Measurements from ENCODE around the gene PHF13.

The PHF13 gene

GRCh38 chr1:6592865-6593593, 20.5 kb upstream of the PHF13 start:
- Histone ChIP-seq H3K4me3 (replicated peaks; ENCODE audit: low read depth, low read length) (no peak overlapping the region), H3K36me3 (ENCODE audit: control insufficient read depth, insufficient read depth, low read length) (peaks cover 41% of the 10 kb centered on the region), H3K27me3 (replicated peaks; ENCODE audit: control insufficient read depth, insufficient read depth, low read length) (no peaks in the 10 kb centered on the region)
- DNase-seq (ENCODE audit: extremely low read depth, insufficient read length), result no peak
- TF ChIP-seq CTCF (IDR thresholded peaks at IDR 0.05; ENCODE audit: insufficient read depth, low read length, poor library complexity, severe bottlenecking), result no peak

DNA sequence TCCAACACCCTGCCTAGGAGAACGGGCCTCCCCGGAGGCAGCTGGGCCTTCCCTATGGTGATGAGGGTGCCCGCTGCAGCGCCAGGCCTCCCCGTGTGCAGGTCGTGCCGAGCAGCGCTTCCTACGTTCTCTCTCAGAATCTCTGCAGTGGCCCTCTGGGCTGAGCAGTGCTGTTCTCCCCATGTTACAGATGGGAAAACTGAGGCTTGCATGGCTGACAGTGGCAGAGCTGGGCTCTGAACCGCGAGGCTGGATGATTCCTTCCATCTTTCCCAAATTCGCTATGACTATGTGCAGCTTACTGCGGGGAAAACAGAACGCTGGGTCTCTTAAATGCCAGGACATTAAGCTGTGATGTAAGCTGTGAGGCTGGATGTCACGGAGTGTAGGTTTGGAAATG, 19.7 kb upstream of the PHF13 start:
- no peak for TF ChIP-seq CTCF (IDR thresholded peaks at IDR 0.05; ENCODE audit: insufficient read depth, low read length, poor library complexity, severe bottlenecking)
- Histone ChIP-seq H3K36me3 (ENCODE audit: control insufficient read depth, insufficient read depth, low read length) (peaks cover 39% of the 10 kb centered on the region), H3K27me3 (replicated peaks; ENCODE audit: control insufficient read depth, insufficient read depth, low read length) (no peaks in the 10 kb centered on the region), H3K4me3 (replicated peaks; ENCODE audit: low read depth, low read length) (no peak overlapping the region)
- no peak for DNase-seq (ENCODE audit: extremely low read depth, insufficient read length)

DNA sequence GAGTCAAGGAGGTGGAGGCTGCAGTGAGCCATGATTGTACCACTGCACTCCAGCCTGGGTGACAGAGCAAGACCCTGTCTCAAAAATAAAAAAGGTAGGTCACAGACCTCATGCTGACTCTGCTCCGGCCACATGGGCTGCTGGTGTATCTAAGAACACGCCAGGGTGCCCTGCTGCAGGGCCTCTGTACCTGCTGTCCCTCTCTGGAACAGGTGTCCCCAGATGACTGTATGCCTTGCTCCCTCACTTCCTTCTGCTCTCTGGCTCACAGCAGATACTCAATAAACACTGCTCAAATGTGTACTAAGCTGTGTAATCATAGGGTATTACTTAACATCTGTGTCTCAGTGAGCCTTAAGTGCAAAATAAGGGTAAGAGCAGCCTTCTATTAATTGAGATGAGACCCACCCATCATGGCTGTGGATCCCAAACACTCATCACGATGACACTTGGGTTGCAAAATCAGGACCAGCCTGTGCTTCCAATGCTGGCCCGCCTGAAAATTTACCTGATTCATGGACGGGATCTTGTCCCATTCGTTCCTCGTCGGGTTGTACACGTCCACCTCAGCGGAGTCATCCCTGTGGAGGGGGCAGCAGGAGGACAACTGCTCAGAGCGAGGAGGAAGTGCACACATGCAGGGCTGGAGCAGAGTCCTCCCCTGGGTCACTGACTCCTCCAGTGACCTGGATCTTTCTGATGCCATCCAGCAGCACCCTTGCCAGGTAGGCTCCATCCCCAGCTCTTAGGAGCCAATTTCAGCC, 18.4 kb upstream of the PHF13 start:
- H3K27me3 ChIP-seq (replicated peaks; ENCODE audit: control insufficient read depth, insufficient read depth, low read length), result no peaks in the 10 kb centered on the region
- TF ChIP-seq CTCF (IDR thresholded peaks at IDR 0.05; ENCODE audit: insufficient read depth, low read length, poor library complexity, severe bottlenecking), result no peak
- no peak overlapping the region for H3K4me3 ChIP-seq (replicated peaks; ENCODE audit: low read depth, low read length)
- DNase-seq (ENCODE audit: extremely low read depth, insufficient read length), result no peak
- peaks cover 31% of the 10 kb centered on the region for H3K36me3 ChIP-seq (ENCODE audit: control insufficient read depth, insufficient read depth, low read length)

DNA sequence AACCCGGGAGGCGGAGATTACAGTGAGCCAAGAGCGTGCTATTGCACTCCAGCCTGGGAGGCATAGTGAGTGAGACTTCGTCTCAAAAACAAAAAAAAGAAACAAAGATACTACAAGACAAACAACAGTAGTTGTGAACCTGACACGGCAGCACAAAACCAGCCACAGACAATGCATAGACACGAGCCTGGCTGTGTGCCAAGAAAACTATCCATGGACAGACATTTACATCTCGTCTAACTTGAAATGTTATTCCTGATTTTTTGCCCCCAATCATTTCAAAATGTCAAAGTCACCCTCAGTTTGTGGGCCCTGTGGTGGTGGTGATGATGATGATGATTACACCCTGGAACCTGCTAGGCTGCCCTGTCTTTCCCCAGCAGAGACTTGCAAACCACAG, 17.2 kb upstream of the PHF13 start:
- DNase-seq (ENCODE audit: extremely low read depth, insufficient read length), result no peak
- Histone ChIP-seq H3K36me3 (ENCODE audit: control insufficient read depth, insufficient read depth, low read length) (peaks cover 30% of the 10 kb centered on the region), H3K27me3 (replicated peaks; ENCODE audit: control insufficient read depth, insufficient read depth, low read length) (no peaks in the 10 kb centered on the region), H3K4me3 (replicated peaks; ENCODE audit: low read depth, low read length) (no peak overlapping the region)
- TF ChIP-seq CTCF (IDR thresholded peaks at IDR 0.05; ENCODE audit: insufficient read depth, low read length, poor library complexity, severe bottlenecking), result no peak

- TF ChIP-seq CTCF (IDR thresholded peaks at IDR 0.05; ENCODE audit: insufficient read depth, low read length, poor library complexity, severe bottlenecking), result no peak
- no peaks in the 10 kb centered on the region for H3K27me3 ChIP-seq (replicated peaks; ENCODE audit: control insufficient read depth, insufficient read depth, low read length)
- no peak for DNase-seq (ENCODE audit: extremely low read depth, insufficient read length)
- H3K36me3 ChIP-seq (ENCODE audit: control insufficient read depth, insufficient read depth, low read length), result peaks cover 30% of the 10 kb centered on the region
- no peak overlapping the region for H3K4me3 ChIP-seq (replicated peaks; ENCODE audit: low read depth, low read length)
Measured at GRCh38 chr1:6596886-6597776, 16.4 kb upstream of the PHF13 start.
